HG03196 (cell line): Measurements from ENCODE around the gene NFKB2.

Experiments used
- ATAC-seq: cut with Tn5 transposase; IDR thresholded peaks from one replicate; pipeline ENCODE4 v1.9.1; 2021; ENCODE audit not compliant: unreplicated experiment

NFKB2 gene

DNA sequence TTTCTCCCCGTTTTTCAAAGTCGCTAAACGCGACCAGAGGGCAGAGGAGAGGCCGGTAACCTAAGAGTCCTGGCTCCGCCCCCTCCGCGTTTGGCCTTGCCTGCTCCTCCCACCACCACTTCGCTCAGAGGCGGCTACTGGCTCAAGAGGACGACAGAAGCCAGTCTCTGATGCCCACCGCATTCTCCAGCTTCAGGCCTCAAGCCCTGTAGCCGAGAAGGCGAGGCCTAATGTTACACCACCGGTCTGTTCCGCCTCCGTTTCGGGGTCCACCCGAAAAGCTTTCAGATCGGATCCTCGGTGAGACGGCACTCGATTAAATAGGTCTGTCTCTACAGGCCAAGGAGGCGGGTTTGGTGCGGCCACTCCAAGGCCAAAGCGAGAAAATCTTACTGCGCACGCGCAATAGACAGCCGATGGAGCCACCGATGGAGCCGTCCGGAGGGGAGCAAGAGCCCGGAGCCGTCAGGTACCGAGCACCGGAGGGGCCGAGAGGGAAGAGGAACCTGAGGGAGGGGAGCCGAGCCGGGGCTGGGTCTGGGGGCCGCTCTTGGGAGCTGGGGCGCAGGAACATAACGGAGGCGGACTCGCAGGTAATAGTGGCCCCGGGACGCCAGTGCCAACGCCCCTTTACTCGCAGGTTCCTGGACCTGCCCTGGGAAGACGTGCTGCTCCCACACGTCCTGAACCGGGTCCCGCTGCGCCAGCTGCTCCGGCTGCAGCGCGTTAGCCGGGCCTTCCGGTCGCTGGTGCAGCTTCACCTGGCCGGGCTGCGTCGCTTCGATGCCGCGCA is 25.4 kb downstream of the NFKB2 start, which contains the start of gene FBXL15:
FBXL15 (plus strand) TSS at position 123 of the 793 bp plus-strand sequence; CDS start at position 417, 294 bp downstream.
- peak; percentile 57 for ATAC-seq

DNA sequence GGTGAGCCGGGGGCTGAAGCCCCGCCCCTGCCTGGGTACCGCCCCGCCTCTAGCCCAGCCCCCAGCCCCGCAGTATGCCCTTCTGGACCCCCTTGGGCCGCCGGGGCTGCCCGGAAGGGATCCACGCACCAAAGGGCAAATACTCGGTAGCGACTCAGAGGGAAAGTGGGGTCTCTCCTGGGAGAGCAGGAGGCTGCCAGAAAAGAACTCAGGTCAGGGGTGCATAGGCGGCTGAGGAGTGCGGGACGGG is 25.9 kb downstream of the NFKB2 start:
- no peak for ATAC-seq

- ATAC-seq: no peak
These were observed 26.4 kb downstream of the NFKB2 start for GRCh38 chr10:102421757-102422512.

GRCh38 chr10:102422545-102423129 is 27.1 kb downstream of the NFKB2 start:
- ATAC-seq: peak; percentile 23

GRCh38 chr10:102423372-102423968 is 28.0 kb downstream of the NFKB2 start:
- no peak for ATAC-seq

GRCh38 chr10:102424145-102424544 is 28.6 kb downstream of the NFKB2 start:
- ATAC-seq: no peak

DNA sequence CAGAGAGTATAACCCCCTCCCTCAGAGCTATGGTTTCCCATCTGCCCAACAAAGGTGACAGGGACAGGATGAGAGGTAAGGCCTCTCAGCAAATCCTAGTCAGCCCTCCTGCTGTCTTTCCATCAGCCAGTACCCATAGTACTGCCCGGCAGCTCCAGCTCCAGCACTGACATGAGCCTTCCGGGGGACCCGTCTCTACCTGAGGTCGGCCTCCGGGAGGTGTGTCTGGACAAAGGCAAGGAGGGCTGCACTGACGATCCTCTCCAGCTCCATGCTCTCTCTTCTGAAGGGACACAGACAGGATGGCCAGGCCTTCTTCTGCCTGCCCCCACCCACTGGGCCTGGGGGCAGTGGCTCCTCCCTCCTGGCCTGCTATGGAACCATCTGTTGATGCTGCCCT is 29.4 kb downstream of the NFKB2 start:
- ATAC-seq: no peak

- no peak for ATAC-seq
These were observed 29.9 kb downstream of the NFKB2 start for GRCh38 chr10:102425444-102425843.

- ATAC-seq: no peak
These were observed 31.3 kb downstream of the NFKB2 start for GRCh38 chr10:102426803-102427287.

- ATAC-seq: no peak
These were observed 34.0 kb downstream of the NFKB2 start for GRCh38 chr10:102429468-102429867.

GRCh38 chr10:102431452-102432124 is 36.1 kb downstream of the NFKB2 start:
- peak; percentile 13 for ATAC-seq

GRCh38 chr10:102432162-102432950 is 36.9 kb downstream of the NFKB2 start, which contains the start of gene CUEDC2:
Gene CUEDC2 (minus strand): TSS chr10:102432574. CDS start chr10:102425188, 7,386 bp downstream.
- ATAC-seq: peak; percentile 90

DNA sequence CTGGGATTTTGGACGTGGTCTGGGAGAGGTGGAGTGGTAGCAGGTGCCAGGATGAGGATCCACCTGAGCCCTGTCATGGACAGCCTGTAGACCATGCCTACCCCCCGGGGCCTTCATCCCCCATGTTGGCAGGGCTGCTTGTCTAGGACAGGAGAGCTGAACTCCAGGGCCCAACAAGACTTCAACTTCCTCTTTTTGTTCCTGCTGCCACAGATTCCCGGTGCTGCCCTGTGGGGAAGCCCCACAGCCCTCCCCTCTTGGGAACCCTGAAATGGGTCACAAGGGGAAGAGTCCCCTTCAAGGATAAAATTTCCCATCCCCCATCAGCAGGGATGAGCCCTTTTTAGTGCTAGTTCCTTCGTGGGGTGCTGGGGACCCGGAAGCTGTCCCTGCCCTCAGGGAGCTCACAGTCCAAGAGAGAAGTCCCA is 38.1 kb downstream of the NFKB2 start:
- no peak for ATAC-seq

DNA sequence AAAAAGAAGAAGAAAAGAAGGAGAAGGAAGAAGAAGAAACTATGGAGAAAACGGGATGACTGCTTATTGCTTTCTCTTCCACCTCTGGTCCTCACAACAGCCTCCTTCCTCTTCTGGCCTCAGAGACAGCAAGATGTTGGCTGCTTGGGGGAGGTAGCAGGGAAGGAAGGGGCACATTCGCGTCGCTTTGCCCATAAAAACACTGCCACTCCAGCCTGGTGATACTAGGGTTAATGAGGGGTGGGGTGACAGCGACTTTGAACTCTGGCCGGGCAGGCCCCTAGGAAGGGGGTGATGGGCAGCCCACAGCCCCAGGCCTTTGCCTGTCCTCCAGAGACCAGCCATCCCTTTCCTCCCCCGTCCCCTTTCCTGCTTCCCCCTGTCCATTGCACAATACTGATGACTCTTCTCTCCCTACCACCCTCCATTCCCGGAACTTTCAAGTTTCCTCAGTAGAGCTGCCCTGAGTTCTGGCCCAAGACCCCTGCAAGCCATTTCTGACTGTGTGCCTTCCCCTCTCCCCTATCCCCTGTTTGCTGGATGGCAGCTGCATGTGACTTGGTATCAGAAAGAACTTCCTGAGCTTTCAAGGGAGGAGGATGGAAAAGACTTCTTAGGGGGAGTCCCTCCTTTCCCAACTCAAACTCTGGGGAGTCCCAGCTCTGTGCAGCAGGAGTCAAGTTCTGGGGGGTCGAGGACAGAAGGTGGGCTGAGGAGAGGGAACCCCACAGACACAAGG is 39.1 kb downstream of the NFKB2 start:
- no peak for ATAC-seq

DNA sequence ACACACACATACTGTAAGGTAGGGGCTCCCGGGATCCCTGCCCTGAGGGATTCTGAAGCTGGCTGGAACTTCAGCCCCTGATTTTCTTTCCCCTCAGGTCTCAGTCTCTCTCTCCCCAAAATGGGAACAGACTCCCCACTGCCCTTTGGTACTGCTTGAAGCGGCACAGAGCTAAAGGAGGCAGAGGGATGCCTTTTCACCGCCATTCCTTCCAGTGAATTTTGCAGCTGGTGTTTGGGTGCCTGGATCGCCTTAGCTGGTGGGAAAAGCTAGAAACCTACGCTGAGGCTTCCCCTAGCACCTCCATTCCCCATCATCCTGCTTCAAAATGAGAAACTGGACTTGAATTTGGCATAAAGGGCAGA is 39.6 kb downstream of the NFKB2 start:
- no peak for ATAC-seq

- ATAC-seq: no peak
These were observed 40.2 kb downstream of the NFKB2 start for GRCh38 chr10:102435529-102436233.

- no peak for ATAC-seq
These were observed 40.8 kb downstream of the NFKB2 start for GRCh38 chr10:102436312-102436711.

DNA sequence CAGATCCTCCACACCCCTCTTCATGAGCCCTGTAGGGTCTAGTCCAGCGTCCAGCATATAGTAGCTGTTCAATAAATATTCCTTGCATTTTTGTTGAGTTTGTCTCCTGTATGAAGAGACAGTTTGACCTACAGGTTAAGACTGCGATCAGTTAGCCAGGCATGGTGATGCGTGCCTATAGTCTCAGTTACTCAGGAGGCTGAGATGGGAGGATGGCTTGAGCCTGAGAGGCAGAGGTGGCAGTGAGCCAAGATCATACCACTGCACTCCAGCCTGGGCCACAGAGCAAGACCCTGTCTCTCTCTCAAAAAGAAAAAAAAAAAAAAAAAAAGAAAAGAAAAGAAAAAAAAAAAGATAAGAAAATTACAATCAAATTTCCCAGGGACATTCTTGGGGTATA is 42.0 kb downstream of the NFKB2 start:
- no peak for ATAC-seq

DNA sequence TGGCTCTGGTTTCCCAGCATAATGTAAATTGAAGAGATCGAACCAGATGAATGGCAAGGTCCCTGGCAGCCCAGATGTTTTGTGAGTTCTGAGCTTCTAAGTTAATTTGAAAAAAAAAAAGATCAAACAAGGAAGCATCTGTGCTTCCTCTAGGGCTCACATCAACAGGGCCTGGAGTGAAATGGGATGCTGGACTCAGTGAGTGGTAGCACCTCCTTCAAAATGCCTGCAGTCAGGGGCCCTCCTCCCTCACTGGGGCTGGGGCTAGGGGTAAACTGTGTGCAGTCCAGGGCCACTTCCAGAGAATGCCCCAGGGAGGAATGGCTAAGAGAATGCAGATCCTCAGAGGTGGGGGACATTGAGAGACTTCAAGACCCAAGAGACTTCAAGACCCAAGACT is 42.9 kb downstream of the NFKB2 start:
- no peak for ATAC-seq
